EL (cell line): ENCODE measurements around the gene DLG2.

Experiments used
- DNase-seq: peaks from one replicate; pipeline ENCODE4 v3.0.0-alpha.2; 2016

Gene DLG2

DNA sequence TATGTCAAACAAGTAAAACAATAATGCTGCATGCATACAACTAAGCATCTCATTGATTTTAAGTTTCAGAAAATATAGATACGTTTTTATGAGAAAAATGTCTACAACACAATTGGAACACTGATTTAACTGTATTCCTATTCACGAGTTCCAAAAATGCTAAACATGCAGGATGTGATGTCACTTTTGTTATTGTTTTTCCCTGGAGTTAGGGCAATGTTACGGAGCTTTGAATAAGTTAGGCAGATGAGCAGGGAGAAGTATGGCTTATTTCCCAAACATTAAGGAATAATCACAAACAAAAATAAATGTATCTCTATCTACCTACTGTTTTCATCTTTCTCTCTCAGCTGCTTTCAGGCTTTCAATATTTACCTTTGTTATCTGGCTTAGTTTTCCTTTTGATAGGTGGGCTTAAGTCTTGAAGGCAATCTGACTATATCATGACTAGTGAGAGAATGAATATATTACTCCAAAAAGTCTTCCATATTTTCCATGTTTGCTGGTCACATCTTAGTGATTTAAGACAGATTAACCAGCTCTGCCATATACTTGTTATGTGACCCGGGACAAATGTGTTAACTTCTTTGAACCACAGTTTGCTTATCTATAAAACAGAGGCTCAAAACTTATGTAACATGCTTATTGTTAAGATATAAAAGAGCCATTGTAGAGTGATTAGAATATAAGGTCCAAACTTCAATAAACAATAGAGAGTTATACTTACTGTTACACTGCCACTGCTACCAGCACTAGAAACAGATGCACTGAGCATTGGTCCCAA lies 1486.6 kb downstream of the DLG2 start:
- no peak for DNase-seq

- DNase-seq, result no peak
These were observed 1489.2 kb downstream of the DLG2 start for GRCh38 chr11:84137960-84138359.

- no peak for DNase-seq
These were observed 1489.6 kb downstream of the DLG2 start for GRCh38 chr11:84137505-84137904.

DNA sequence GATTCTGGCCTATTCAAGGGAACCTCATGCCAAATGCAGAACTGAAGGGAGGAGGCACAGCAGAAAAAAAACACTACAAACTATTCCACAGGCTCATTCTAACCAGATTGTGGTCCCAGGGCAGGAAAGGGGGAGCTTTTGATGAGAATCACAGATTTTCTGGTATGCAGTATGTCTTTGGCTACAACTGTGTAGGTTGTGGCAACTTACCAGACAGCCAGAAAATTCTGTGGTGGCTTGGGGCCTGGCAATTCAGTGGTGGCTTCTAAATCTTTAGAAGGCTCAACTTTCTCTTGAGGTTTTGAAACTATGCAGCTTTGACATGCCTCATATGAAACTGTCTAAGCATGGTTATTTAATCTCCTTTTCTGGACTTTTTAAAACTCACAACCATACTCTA lies 1490.2 kb downstream of the DLG2 start:
- DNase-seq, result no peak

- no peak for DNase-seq
These were observed 1496.3 kb downstream of the DLG2 start for GRCh38 chr11:84130646-84131427.

- no peak for DNase-seq
These were observed 1497.1 kb downstream of the DLG2 start for GRCh38 chr11:84129961-84130576.

- DNase-seq, result no peak
These were observed 1498.3 kb downstream of the DLG2 start for GRCh38 chr11:84128840-84129239.

- DNase-seq, result no peak
These were observed 1509.8 kb downstream of the DLG2 start for GRCh38 chr11:84117394-84117793.

DNA sequence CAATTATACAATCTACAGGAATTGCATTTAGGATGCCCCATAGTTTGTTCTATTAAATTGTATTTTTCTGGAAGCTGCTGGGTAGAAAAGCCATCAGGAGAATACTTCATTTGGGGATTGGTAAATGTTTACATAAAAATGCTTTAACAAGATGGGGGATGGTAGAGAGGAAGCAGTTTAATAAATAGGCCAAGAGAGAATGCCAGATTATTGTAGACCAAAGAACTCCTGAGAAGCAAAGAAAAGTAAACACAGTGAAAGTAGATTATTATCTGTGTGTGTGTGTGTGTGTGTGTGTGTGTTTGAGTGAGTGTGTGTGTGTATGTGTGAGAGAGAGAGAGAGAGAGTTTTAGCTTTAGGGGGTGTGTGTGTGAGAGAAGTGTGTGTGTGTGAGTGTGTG lies 1520.6 kb downstream of the DLG2 start:
- DNase-seq, result no peak

DNA sequence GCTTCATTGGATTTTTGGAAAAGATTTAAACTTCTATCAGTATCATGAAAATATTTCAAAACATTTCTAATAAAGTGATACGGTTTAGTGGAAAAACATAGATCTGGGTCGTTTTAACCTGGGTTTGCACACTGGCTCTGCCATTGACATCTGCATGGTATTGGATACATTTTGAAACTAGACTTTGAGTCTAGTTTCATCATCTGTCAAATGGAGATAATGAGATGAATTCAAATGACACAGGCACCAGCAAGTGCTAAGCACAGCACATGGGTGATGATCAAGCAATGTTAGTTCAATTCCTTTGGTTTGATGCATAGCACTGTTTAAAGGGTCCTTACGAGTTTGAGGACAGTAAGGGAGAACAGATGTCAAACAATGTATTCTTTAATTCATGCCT lies 1522.0 kb downstream of the DLG2 start:
- no peak for DNase-seq

- no peak for DNase-seq
These were observed 1524.0 kb downstream of the DLG2 start for GRCh38 chr11:84103096-84103495.

DNA sequence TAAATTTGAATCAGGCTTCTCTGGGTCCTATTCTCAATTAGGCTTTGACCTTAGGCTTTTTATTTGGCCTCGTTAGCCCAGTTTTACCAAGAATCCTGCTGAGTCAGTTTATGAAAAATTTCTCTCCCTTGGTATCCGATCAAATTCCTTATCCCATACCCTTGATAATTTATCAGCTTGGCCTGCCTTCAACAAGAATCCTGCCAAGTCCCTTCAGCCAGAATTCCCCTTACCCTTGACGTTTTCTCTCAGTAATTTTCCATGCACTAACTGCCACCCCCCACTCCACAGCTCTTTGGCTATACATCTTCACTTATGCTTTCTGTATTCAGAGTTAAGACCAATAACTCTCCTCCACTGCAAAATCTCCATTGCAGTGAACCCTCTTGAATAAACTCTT lies 1530.0 kb downstream of the DLG2 start:
- DNase-seq, result no peak

DNA sequence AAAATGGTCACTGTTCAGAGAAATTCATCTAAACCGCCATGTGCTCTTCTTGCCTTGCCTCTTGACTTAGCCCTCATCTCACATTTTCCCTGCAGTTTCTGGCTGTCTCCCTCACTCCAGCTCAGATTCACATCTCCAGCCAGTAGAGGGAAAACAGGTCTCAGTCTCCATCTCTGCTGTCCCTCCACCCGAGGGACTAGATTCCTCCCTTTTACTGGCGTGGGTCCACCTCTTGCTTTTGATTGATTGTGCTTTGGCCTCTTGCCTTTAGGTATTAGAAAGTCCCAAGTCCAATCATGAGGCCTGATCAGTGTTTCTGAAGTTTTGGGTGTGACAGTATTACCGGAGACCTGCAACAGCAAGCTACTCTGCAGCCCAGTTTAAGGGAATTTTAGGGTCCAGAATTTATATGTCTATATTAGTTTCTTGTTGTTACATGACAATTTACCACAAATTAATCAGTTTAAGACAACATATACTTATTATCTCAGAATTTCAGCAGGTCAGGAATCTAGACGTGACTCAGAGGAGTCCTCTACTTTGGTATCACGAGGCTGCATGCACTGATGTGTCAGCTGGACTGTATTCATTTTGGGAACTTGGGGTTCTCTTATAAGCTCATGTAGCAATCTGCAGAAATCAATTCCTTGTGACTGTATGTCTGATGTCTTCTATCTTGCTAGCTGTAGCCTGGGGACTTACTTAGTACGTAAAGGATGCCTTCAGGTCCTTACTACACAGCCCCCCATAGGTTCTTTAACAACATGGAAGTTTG lies 1535.7 kb downstream of the DLG2 start:
- no peak for DNase-seq

DNA sequence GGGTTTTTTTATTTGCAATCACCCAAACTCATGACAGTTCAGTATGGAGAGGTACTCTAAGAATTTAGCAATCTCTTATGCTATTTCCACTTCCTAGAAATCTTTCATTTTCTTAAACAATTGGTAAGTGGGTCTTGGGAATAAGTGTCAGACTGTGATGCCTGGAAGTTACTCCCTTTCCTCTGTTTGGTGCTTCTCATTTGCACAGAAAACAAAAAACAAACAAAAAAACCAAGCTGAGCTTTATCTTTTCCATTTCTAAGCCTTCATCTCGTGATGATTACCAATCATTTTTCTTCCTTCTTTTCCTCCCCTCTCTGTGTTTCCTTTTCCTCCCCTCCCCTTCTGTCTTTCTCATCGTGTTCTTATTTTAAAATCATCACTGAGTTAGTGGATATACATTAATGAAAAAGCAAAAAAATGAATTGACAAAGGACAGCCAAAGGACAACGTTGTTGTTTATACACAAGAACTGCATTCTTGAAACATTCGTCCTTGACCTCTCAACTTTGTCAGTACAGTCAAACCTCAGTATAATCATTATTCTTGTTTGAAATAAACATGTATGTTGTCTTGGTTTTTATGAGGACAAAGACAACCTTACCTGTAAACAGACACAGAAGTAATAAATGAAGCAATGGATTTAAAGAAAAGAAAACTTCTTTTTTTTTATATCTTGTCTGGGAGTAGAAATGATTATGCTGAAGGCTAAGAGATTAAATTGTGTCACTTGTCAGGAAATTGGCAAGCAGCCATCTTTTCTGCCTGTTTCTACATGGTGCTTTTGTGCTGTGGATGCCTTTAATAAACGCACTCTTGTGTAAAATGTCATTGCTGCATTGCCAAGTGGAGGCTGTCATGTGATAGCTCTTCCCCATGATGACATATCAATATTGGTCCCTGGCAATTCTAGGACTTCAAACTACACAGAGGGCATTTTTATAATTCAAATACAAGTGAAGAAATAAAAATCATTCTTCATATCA lies 1537.8 kb downstream of the DLG2 start:
- no peak for DNase-seq

DNA sequence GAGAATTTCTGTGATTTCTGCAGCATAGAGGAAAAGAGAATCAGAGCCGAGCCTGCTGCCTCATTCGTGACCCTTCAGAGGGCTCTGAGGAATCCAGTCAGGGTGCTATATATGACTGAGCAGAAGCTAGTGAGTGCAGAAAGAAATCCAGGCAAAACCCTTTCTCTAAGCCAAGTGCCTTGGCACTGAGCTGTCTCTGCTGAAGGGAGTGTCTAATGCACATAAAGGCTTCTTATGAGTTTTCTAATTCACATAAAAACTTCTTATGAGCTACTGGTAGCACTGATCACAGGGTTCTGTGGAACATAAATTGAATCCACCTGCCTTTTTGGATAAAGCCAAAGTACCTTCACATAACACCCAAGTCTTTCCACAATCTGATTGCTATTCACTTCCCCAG lies 1555.3 kb downstream of the DLG2 start:
- DNase-seq, result no peak

- DNase-seq, result no peak
These were observed 1558.1 kb downstream of the DLG2 start for GRCh38 chr11:84069048-84069447.

DNA sequence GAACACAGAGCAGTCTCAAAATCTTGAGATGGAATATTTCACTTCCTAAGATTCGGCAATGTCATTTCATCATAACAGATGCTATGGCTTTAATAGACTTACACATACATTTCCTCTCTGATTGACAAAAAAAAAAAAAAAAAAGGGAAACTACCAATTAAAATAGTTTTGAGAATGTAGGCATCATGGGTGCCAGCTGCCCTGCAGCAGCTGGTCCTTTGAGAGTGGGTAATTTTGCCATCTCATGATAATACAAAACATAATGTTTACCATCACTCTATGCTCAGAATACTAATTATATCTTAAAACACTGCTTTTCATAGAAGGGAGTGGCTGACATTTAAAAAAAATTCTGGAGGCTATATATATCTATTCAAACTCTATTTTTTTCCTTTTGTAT lies 1565.4 kb downstream of the DLG2 start:
- no peak for DNase-seq

DNA sequence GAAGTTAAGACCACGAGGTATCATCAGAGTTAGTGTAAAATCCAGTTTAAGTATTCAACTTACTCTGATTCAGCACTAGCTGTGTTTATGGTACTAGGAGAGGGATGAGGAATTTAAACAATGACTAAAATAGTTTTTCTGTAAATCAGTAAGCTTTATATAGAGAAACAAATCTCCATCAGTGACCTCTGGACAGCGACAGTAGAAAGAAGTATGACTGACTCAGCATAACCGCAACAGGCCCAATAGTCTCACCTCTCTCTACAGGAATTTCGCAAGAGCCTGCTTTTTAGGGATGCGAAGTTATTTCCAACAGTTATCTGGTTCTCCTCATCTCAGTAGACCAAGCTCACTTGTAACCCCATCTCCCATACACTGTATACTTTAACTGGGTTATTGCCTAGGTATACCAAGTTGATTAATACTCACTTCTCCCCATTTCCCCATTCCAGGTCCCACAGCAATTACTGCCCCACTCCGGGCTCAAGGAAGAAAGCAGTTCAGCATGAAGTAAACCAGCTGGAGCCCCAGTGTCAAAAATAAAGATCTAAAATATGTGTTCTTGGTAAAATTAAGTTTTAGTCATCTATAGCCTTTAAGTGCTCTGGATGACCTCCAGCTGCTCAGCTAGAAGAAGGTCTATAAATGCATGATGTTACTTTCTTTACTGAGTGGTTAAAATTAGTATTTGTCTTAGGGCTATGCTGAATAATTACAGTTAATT lies 1570.3 kb downstream of the DLG2 start:
- no peak for DNase-seq

GRCh38 chr11:84045146-84045545 lies 1582.0 kb downstream of the DLG2 start:
- no peak for DNase-seq

GRCh38 chr11:84044706-84045105 lies 1582.4 kb downstream of the DLG2 start:
- DNase-seq, result no peak

GRCh38 chr11:84036664-84037194 lies 1590.4 kb downstream of the DLG2 start:
- DNase-seq, result no peak
